ENCODE data around the gene UBE2R2. TPM values are rescaled to one million over a fixed set of nuclear protein-coding genes. Genes with fewer than 3 reads are reported as not detected.
A peak's percentile ranks its signal among the peaks of the same experiment; 100 is the strongest.

Gene UBE2R2
- total RNA-seq, 5 donors from 2014 or later (not counting 1 experiment from before 2014, with no cell fraction given) = 23.8 to 29.3 (median 28.1) TPM

DNA sequence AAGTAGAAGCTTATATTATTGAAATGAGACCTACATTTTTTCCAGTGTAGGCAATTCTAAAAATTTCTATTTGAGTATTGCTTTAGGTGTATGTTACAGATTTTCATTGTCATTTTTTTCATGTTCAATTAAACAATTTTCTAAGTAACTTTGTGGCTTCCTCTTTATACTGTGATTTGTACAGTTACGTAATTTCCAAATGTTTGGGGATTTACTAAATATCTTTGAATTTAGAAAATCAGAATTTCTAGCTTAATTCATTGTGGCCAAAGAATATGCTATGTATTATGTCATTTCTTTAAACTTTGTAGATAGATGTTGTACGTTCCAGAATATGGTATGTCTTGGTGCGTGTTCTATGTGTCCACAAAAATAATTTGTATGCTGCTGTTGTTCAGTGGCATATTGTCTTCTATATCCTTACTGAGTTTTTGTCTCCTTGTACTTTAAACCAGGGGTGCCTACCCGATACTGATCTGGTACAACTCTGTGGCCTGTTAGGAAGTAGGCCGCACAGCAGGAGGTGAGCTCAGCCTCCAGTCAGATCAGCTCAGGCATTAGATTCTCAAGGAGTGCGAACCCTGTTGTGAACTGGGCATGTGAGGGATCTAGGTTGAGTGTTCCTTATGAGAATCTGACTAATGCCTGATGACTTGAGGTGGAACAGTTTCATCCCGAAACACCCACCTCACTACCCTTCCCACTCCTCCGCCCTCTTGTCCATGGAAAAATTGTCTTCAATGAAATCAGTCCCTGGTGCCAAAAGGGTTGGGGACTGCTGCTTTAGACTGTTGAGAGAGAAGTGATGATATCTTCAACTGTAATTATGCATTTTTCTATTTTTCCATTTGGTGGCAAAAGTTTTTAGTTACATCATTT lies 63.5 kb downstream of the UBE2R2 start:
- H3K36me3 ChIP-seq (ENCODE audit: control insufficient read depth in 2 of 2, extremely low read depth in 1 of 2, insufficient read depth in 1 of 2, low read length in 1 of 2) = peaks cover 0 to 8% of the 10 kb centered on the region in 2 donors
- no peak overlapping the region for H3K4me3 Mint-ChIP-seq
- DNase-seq = no peak
- ChIA-PET POLR2A (no interaction called here), CTCF (interaction anchor here in 1 of 2 donors (0.8 to 0.9 kb wide), 2 partner anchors 8 to 67 kb away, joined by 3 read pairs; no protein-coding TSS in a partner anchor)
- no peaks in the 10 kb centered on the region for H3K27me3 ChIP-seq (replicated peaks in 1 of 2; ENCODE audit: control insufficient read depth in 2 of 2, extremely low read depth in 1 of 2, insufficient read depth in 2 of 2, low read length in 1 of 2)
- no peaks in the 10 kb centered on the region for H3K36me3 Mint-ChIP-seq
- H3K4me1 ChIP-seq (ENCODE audit: control insufficient read depth in 1 of 2, extremely low read depth in 1 of 2, insufficient read depth in 2 of 2, low read length in 2 of 2) = peaks cover 2 to 13% of the 10 kb centered on the region in 2 experiments
- ATAC-seq (replicated peaks in 1 of 4) = no peak
- H3K9me3 Mint-ChIP-seq = no peaks in the 10 kb centered on the region
- no peak overlapping the region for H3K4me3 ChIP-seq (ENCODE audit: control insufficient read depth in 1 of 2, extremely low read depth in 1 of 2, low read length in 1 of 2)
- H3K4me1 Mint-ChIP-seq = peaks cover 59 to 66% (median 62%) of the 10 kb centered on the region in 3 donors
- H3K27ac ChIP-seq (ENCODE audit: low read length) = no peak overlapping the region
- WGBS (ENCODE audit: insufficient coverage) = 89% methylated on average over 3 of the region's 8 CpGs
- no peaks in the 10 kb centered on the region for H3K27me3 Mint-ChIP-seq
- no peaks in the 10 kb centered on the region for H3K9me3 ChIP-seq
- H3K27ac Mint-ChIP-seq = peak overlapping the region in 1 of 2 donors; percentile 39

DNA sequence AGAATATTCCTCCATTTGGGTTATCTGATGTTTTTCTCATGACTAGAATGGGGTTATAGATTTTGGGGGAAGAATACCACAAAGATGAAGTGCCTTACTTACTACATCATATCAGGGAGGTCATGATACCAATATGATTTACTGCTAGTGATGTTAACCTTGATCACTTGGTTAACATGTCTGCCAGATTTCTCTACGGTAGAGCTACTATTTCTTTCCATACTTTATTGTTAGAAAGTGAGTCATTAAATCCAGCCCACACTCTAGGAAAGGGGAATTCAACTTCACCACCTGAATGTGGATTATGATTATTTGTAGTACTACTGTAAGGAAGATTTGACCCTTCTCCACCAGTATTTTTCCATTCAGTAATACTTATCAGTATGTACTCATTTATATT lies 64.7 kb downstream of the UBE2R2 start:
- Mint-ChIP-seq H3K27ac (peak overlapping the region in 1 of 2 donors; percentile 2), H3K4me3 (no peak overlapping the region), H3K36me3 (no peaks in the 10 kb centered on the region), H3K27me3 (no peaks in the 10 kb centered on the region), H3K4me1 (peaks cover 59 to 67% (median 65%) of the 10 kb centered on the region in 3 donors), H3K9me3 (no peaks in the 10 kb centered on the region)
- H3K36me3 ChIP-seq (ENCODE audit: control insufficient read depth in 2 of 2, extremely low read depth in 1 of 2, insufficient read depth in 1 of 2, low read length in 1 of 2) = peaks cover 0 to 8% of the 10 kb centered on the region in 2 donors
- no peak overlapping the region for H3K27ac ChIP-seq (ENCODE audit: low read length)
- peaks cover 2 to 13% of the 10 kb centered on the region in 2 experiments for H3K4me1 ChIP-seq (ENCODE audit: control insufficient read depth in 1 of 2, extremely low read depth in 1 of 2, insufficient read depth in 2 of 2, low read length in 2 of 2)
- ChIA-PET CTCF (interaction anchor here in 1 of 2 donors (0.6 kb wide), 1 partner anchor 444 kb away, joined by 3 read pairs; no protein-coding TSS in a partner anchor), POLR2A (no interaction called here)
- no peak for DNase-seq
- WGBS (ENCODE audit: insufficient coverage) = no CpG with 5 or more reads among the region's 1 CpG
- no peaks in the 10 kb centered on the region for H3K27me3 ChIP-seq (replicated peaks in 1 of 2; ENCODE audit: control insufficient read depth in 2 of 2, extremely low read depth in 1 of 2, insufficient read depth in 2 of 2, low read length in 1 of 2)
- no peak for ATAC-seq (replicated peaks in 1 of 4)
- no peaks in the 10 kb centered on the region for H3K9me3 ChIP-seq
- H3K4me3 ChIP-seq (ENCODE audit: control insufficient read depth in 1 of 2, extremely low read depth in 1 of 2, low read length in 1 of 2) = no peak overlapping the region

DNA sequence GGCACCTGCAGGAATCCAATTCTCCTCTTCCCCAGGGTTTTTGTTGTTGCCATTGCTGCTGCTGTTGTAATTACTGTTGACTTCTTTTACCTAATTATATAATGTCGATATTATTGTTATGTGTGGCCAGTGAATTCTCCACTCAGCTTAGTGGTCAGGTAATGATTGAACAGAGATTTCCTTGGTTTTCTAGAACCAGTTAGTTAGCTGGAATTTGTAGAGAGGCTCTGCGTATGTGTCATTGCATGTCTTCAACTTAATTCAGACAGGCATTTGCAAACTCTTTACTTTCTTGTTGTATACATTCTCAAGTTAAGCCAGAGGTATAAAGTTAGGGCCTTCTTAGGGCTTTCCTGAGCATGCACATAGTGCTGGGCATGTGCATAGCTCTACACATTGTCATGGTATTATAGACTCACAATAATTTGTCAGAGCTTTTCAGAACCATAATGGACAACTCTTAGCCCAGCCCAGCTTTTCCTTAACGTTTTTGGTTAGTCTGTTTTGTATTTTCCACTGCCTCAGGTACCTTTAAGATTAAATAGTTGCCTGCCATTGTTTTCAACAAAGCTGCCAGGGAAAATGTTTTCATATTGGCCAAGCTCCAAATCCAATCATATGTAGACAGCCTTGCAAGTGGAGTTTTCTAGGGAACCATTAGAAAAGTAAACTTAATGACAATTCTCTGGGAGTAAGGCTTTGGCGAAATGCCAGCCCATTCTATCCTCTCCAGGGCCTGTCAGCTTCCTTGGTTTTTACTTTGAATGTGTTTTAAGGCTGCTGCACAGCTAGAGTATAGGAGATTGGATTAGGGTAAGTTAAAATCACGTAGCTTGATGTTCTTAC lies 68.1 kb downstream of the UBE2R2 start:
- Mint-ChIP-seq H3K27ac (peak overlapping the region in 1 of 2 donors; percentile 16), H3K36me3 (peaks cover 8% of the 10 kb centered on the region), H3K9me3 (no peaks in the 10 kb centered on the region), H3K27me3 (no peaks in the 10 kb centered on the region), H3K4me3 (no peak overlapping the region), H3K4me1 (peaks cover 37 to 48% (median 46%) of the 10 kb centered on the region in 3 donors)
- Histone ChIP-seq H3K4me3 (ENCODE audit: control insufficient read depth in 1 of 2, extremely low read depth in 1 of 2, low read length in 1 of 2) (no peak overlapping the region), H3K27me3 (replicated peaks in 1 of 2; ENCODE audit: control insufficient read depth in 2 of 2, extremely low read depth in 1 of 2, insufficient read depth in 2 of 2, low read length in 1 of 2) (no peaks in the 10 kb centered on the region), H3K9me3 (no peaks in the 10 kb centered on the region), H3K36me3 (ENCODE audit: control insufficient read depth in 2 of 2, extremely low read depth in 1 of 2, insufficient read depth in 1 of 2, low read length in 1 of 2) (peaks cover 0 to 8% of the 10 kb centered on the region in 2 donors), H3K4me1 (ENCODE audit: control insufficient read depth in 1 of 2, extremely low read depth in 1 of 2, insufficient read depth in 2 of 2, low read length in 2 of 2) (peaks cover 0 to 13% of the 10 kb centered on the region in 2 experiments), H3K27ac (ENCODE audit: low read length) (no peak overlapping the region)
- ATAC-seq (replicated peaks in 1 of 4) (no peak), DNase-seq (no peak)
- ChIA-PET CTCF (interaction anchor here (0.6 to 1.0 kb wide), 2 partner anchors 71 kb away, joined by 3 to 4 read pairs; no protein-coding TSS in a partner anchor), POLR2A (no interaction called here)
- WGBS (ENCODE audit: insufficient coverage) = 0% methylated on average over 1 of the region's 5 CpGs

DNA sequence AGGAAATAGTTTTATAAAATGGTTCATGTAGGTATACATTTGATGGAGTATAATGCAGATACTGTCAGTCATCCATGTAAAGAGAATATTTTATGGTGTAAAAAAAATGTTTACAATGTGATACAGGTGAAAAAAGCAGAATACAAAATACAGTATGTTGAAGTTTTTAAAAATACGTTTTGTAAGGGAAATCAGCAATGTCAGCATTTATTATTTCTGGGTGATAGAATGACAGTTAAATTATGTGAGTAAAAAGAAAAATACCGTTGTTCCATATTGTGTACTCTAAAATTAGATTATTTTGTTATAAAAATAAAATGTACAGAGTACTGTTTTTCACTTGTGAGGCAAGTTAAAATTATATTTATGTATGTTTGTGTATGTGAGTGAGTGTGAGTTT lies 69.0 kb downstream of the UBE2R2 start:
- no peaks in the 10 kb centered on the region for H3K9me3 Mint-ChIP-seq
- H3K4me3 ChIP-seq (ENCODE audit: control insufficient read depth in 1 of 2, extremely low read depth in 1 of 2, low read length in 1 of 2) = no peak overlapping the region
- WGBS (ENCODE audit: insufficient coverage) = no CpG with 5 or more reads among the region's 2 CpGs
- peaks cover 10% of the 10 kb centered on the region for H3K36me3 Mint-ChIP-seq
- peaks cover 0 to 10% of the 10 kb centered on the region in 2 experiments for H3K4me1 ChIP-seq (ENCODE audit: control insufficient read depth in 1 of 2, extremely low read depth in 1 of 2, insufficient read depth in 2 of 2, low read length in 2 of 2)
- ChIA-PET CTCF (interaction anchor here (0.6 to 0.7 kb wide), 2 partner anchors 18 to 113 kb away, joined by 4 to 12 read pairs; no protein-coding TSS in a partner anchor), POLR2A (no interaction called here)
- peaks cover 29 to 40% (median 38%) of the 10 kb centered on the region in 3 donors for H3K4me1 Mint-ChIP-seq
- no peak overlapping the region for H3K27ac Mint-ChIP-seq
- DNase-seq = no peak
- no peaks in the 10 kb centered on the region for H3K27me3 ChIP-seq (replicated peaks in 1 of 2; ENCODE audit: control insufficient read depth in 2 of 2, extremely low read depth in 1 of 2, insufficient read depth in 2 of 2, low read length in 1 of 2)
- H3K4me3 Mint-ChIP-seq = no peak overlapping the region
- no peak overlapping the region for H3K27ac ChIP-seq (ENCODE audit: low read length)
- no peaks in the 10 kb centered on the region for H3K9me3 ChIP-seq
- H3K27me3 Mint-ChIP-seq = no peaks in the 10 kb centered on the region
- ATAC-seq (replicated peaks in 1 of 4) = no peak
- peaks cover 0 to 8% of the 10 kb centered on the region in 2 donors for H3K36me3 ChIP-seq (ENCODE audit: control insufficient read depth in 2 of 2, extremely low read depth in 1 of 2, insufficient read depth in 1 of 2, low read length in 1 of 2)

DNA sequence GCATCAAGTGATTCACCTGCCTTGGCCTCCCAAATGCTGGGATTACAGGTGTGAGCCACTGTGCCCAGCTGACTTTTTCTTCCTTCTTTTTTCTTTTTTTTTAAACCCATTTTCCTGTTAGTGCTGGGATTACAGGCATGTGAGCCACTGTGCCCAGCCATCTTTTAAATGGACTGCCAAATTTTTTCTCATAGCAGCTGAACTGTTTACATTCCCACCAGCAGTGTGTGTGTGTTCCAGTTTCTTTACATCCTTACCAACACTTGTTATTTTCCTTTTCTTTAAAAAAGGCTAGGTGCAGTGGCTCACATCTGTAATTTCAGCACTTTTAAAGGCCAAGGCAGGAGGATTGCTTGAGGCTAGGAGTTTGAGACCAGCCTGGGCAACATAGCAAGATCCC lies 76.9 kb downstream of the UBE2R2 start:
- Mint-ChIP-seq H3K9me3 (no peaks in the 10 kb centered on the region), H3K36me3 (peaks cover 14% of the 10 kb centered on the region), H3K27ac (no peak overlapping the region), H3K4me3 (no peak overlapping the region), H3K4me1 (peaks cover 12 to 16% (median 16%) of the 10 kb centered on the region in 3 donors), H3K27me3 (no peaks in the 10 kb centered on the region)
- POLR2A ChIA-PET = interaction anchor here in 1 of 2 donors (0.6 kb wide), 1 partner anchor 45 kb away, joined by 7 read pairs; no protein-coding TSS in a partner anchor
- CTCF ChIA-PET = no interaction called here
- no peak overlapping the region for H3K4me3 ChIP-seq (ENCODE audit: control insufficient read depth in 1 of 2, extremely low read depth in 1 of 2, low read length in 1 of 2)
- H3K27me3 ChIP-seq (replicated peaks in 1 of 2; ENCODE audit: control insufficient read depth in 2 of 2, extremely low read depth in 1 of 2, insufficient read depth in 2 of 2, low read length in 1 of 2) = no peaks in the 10 kb centered on the region
- H3K36me3 ChIP-seq (ENCODE audit: control insufficient read depth in 2 of 2, extremely low read depth in 1 of 2, insufficient read depth in 1 of 2, low read length in 1 of 2) = no peaks in the 10 kb centered on the region
- H3K4me1 ChIP-seq (ENCODE audit: control insufficient read depth in 1 of 2, extremely low read depth in 1 of 2, insufficient read depth in 2 of 2, low read length in 2 of 2) = peaks cover 0 to 7% of the 10 kb centered on the region in 2 experiments
- DNase-seq (no peak), ATAC-seq (replicated peaks in 1 of 4) (no peak)
- H3K9me3 ChIP-seq = no peaks in the 10 kb centered on the region
- no peak overlapping the region for H3K27ac ChIP-seq (ENCODE audit: low read length)

DNA sequence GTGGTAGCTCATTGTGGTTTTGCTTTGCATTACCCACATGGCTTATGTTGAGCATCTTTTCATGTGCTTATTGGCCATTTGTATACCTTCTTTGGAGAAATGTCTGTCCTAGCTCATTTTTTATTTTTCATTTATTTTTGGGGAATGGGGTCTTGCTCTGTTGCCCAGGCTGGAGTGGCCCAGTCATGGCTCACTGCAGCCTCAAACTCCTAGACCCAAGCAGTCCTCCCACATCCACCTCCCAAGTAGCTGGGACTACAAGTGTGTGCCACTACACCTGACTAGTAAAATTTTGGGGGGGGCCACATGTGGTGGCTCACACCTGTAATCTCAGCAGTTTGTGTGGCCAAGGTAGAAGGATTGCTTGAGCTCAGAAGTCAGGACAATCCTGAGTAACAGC lies 77.4 kb downstream of the UBE2R2 start:
- CTCF ChIA-PET = no interaction called here

More for the DNA sequence above, 77.4 kb downstream of the UBE2R2 start:
- H3K4me3 Mint-ChIP-seq = no peak overlapping the region
- Histone ChIP-seq H3K9me3 (no peaks in the 10 kb centered on the region), H3K27ac (ENCODE audit: low read length) (no peak overlapping the region), H3K27me3 (replicated peaks in 1 of 2; ENCODE audit: control insufficient read depth in 2 of 2, extremely low read depth in 1 of 2, insufficient read depth in 2 of 2, low read length in 1 of 2) (no peaks in the 10 kb centered on the region), H3K4me3 (ENCODE audit: control insufficient read depth in 1 of 2, extremely low read depth in 1 of 2, low read length in 1 of 2) (no peak overlapping the region), H3K36me3 (ENCODE audit: control insufficient read depth in 2 of 2, extremely low read depth in 1 of 2, insufficient read depth in 1 of 2, low read length in 1 of 2) (no peaks in the 10 kb centered on the region), H3K4me1 (ENCODE audit: control insufficient read depth in 1 of 2, extremely low read depth in 1 of 2, insufficient read depth in 2 of 2, low read length in 2 of 2) (peaks cover 0 to 7% of the 10 kb centered on the region in 2 experiments)
- ATAC-seq (replicated peaks in 1 of 4) (no peak), DNase-seq (no peak)
- peaks cover 12 to 16% (median 16%) of the 10 kb centered on the region in 3 donors for H3K4me1 Mint-ChIP-seq
- POLR2A ChIA-PET = interaction anchor here in 1 of 2 donors (0.7 kb wide), 1 partner anchor 577 kb away, joined by 4 read pairs; no protein-coding TSS in a partner anchor
- H3K27ac Mint-ChIP-seq = no peak overlapping the region
- no peaks in the 10 kb centered on the region for H3K9me3 Mint-ChIP-seq
- H3K36me3 Mint-ChIP-seq = peaks cover 14% of the 10 kb centered on the region
- no peaks in the 10 kb centered on the region for H3K27me3 Mint-ChIP-seq

All from T-cell (primary cell).